NCI-H2196 treated with DMSO at 0.1 percent for 48 hours (cell line): Measurements from ENCODE around the gene IL36RN.

ENCODE experiments used
- DNase-seq: peaks from one replicate; lab custom pipeline; 2025; ENCODE audit not compliant: unreplicated experiment; lab: John Stamatoyannopoulos, UW

IL36RN gene

GRCh38 chr2:113058998-113059960, at the start of gene IL36RN:
TSS of gene IL36RN (plus strand) at chr2:113059198. CDS start at chr2:113059439, 241 bp downstream.
- DNase-seq, result no peak

GRCh38 chr2:113009622-113010021, 49.4 kb upstream of the IL36RN start:
- DNase-seq, result no peak

- no peak for DNase-seq
Measured at GRCh38 chr2:113010088-113010487, 48.9 kb upstream of the IL36RN start.

- no peak for DNase-seq
Measured at GRCh38 chr2:113011108-113011507, 47.9 kb upstream of the IL36RN start.

- no peak for DNase-seq
Measured at GRCh38 chr2:113012436-113013335, 46.3 kb upstream of the IL36RN start.

- DNase-seq, result no peak
Measured at GRCh38 chr2:113013336-113013661, 45.7 kb upstream of the IL36RN start.

- no peak for DNase-seq
Measured at GRCh38 chr2:113014067-113014466, 44.9 kb upstream of the IL36RN start.

GRCh38 chr2:113015042-113015441, 44.0 kb upstream of the IL36RN start:
- no peak for DNase-seq

GRCh38 chr2:113015655-113016054, 43.3 kb upstream of the IL36RN start:
- no peak for DNase-seq

- DNase-seq, result no peak
Measured at GRCh38 chr2:113018509-113018908, 40.5 kb upstream of the IL36RN start.

GRCh38 chr2:113021312-113021711, 37.7 kb upstream of the IL36RN start:
- no peak for DNase-seq

GRCh38 chr2:113024764-113025163, 34.2 kb upstream of the IL36RN start:
- no peak for DNase-seq

- DNase-seq, result no peak
Measured at GRCh38 chr2:113025737-113026136, 33.3 kb upstream of the IL36RN start.

- DNase-seq, result no peak
Measured at GRCh38 chr2:113027691-113028090, 31.3 kb upstream of the IL36RN start.

- DNase-seq, result no peak
Measured at GRCh38 chr2:113028112-113028511, 30.9 kb upstream of the IL36RN start.

- DNase-seq, result no peak
Measured at GRCh38 chr2:113032737-113033136, 26.3 kb upstream of the IL36RN start.

GRCh38 chr2:113034016-113034415, 25.0 kb upstream of the IL36RN start:
- no peak for DNase-seq

GRCh38 chr2:113036763-113037162, 22.2 kb upstream of the IL36RN start:
- DNase-seq, result no peak

- DNase-seq, result no peak
Measured at GRCh38 chr2:113038291-113038690, 20.7 kb upstream of the IL36RN start.

GRCh38 chr2:113039158-113039557, 19.8 kb upstream of the IL36RN start:
- no peak for DNase-seq

GRCh38 chr2:113039719-113040118, 19.3 kb upstream of the IL36RN start:
- DNase-seq, result no peak

GRCh38 chr2:113041871-113042270, 17.1 kb upstream of the IL36RN start:
- DNase-seq, result no peak
